ENCODE measurements around the gene TMEM106B.

DNA sequence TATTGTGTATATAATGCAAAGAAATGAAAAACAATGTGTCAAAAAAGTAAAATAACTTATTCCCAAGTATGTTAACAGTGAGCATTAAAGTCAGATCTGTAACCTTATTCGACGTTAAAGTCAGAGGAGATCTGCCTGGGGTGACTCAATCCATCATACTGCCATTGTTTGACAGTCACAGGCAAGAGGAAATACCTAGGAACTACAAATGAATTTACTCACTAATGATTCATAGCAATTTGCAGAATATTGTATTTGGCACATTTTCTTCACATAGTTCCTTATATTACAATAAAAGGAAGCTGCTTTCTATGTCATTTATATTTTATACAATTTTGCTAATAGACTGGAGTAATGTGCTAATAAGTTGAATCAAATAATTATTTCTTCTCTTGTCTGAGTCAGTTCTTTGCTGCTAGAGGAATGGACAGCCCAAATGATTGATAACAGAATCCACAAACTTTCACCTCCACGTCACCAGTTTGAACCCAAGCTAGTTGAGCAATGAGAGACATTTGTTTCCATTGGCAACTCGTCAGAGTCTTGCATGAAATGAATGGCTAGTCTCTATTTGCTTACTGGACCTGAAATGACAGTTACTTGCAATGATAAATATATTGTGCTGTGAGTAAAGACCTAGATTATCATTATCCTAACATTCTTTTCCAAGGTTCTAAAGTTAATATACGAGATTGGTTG lies 48.5 kb upstream of the TMEM106B start:
- TF ChIP-seq, protein P1, sequence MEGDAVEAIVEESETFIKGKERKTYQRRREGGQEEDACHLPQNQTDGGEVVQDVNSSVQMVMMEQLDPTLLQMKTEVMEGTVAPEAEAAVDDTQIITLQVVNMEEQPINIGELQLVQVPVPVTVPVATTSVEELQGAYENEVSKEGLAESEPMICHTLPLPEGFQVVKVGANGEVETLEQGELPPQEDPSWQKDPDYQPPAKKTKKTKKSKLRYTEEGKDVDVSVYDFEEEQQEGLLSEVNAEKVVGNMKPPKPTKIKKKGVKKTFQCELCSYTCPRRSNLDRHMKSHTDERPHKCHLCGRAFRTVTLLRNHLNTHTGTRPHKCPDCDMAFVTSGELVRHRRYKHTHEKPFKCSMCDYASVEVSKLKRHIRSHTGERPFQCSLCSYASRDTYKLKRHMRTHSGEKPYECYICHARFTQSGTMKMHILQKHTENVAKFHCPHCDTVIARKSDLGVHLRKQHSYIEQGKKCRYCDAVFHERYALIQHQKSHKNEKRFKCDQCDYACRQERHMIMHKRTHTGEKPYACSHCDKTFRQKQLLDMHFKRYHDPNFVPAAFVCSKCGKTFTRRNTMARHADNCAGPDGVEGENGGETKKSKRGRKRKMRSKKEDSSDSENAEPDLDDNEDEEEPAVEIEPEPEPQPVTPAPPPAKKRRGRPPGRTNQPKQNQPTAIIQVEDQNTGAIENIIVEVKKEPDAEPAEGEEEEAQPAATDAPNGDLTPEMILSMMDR (IDR thresholded peaks at IDR 0.05; ENCODE audit: low read length), result no peak
- no peak for TF ChIP-seq EZH2 (optimal IDR thresholded peaks at IDR 0.05; ENCODE audit: low read depth, low read length)
